Keratinocyte (primary cell): Measurements from ENCODE around the gene SLC15A5. TPM values are rescaled to one million over a fixed set of nuclear protein-coding genes. Genes with fewer than 3 reads are reported as not detected.

Experiments used
- DNase-seq: peaks from one replicate; pipeline ENCODE4 v3.0.0-alpha.2; 2011; ENCODE audit warnings: low read depth, missing footprints, low spot score
- FAIRE-seq: peaks from 2 replicates; lab custom pipeline; 2011; peaks lifted over from hg19 to GRCh38; lab: Jason Lieb, UNC
- H2AFZ ChIP-seq: 2 replicates; pipeline ENCODE4 v1.6.0; 2012; ENCODE audit warnings: low read length, control low read depth, inconsistent platforms; ENCODE audit not compliant: control insufficient read depth
- H3K27ac ChIP-seq: 2 replicates; pipeline ENCODE4 v1.5.1; 2011; ENCODE audit warnings: low read length; ENCODE audit not compliant: control insufficient read depth, insufficient read depth
- H3K27me3 ChIP-seq: 3 replicates; pipeline ENCODE4 v1.6.0; 2011; ENCODE audit warnings: low read length; ENCODE audit not compliant: control insufficient read depth, insufficient read depth; ENCODE audit errors: extremely low read depth
- H3K36me3 ChIP-seq, 2 experiments: 2 replicates in 1 of 2; 3 replicates in 1 of 2; pipeline ENCODE4 v1.5.1; 2011; ENCODE audit warnings: low read length in 2 of 2, mild to moderate bottlenecking in 1 of 2; ENCODE audit not compliant: control insufficient read depth in 2 of 2, insufficient read depth in 2 of 2; ENCODE audit errors: extremely low read depth in 1 of 2
- H3K4me1 ChIP-seq: 3 replicates; pipeline ENCODE4 v1.5.1; 2011; ENCODE audit warnings: low read length; ENCODE audit not compliant: control insufficient read depth, insufficient read depth; ENCODE audit errors: extremely low read depth
- H3K4me2 ChIP-seq: 3 replicates; pipeline ENCODE4 v1.6.0; 2011; ENCODE audit warnings: low read depth, low read length; ENCODE audit not compliant: control insufficient read depth, insufficient read depth; ENCODE audit errors: extremely low read depth
- H3K4me3 ChIP-seq, 3 experiments: fragments of 200-600 bp in 1 of 3; sonication (generic) in 1 of 3; 2 replicates in 2 of 3; 3 replicates in 1 of 3; pipeline ENCODE4 v1.5.1; 2011 to 2016; ENCODE audit warnings: low read length in 3 of 3, mild to moderate bottlenecking in 3 of 3, control low read depth in 2 of 3, inconsistent platforms in 1 of 3, low read depth in 1 of 3, mixed read lengths in 1 of 3, mixed run types in 1 of 3, moderate library complexity in 1 of 3; ENCODE audit not compliant: control insufficient read depth in 2 of 3, insufficient read depth in 2 of 3; ENCODE audit errors: extremely low read depth in 1 of 3
- H3K79me2 ChIP-seq: 2 replicates; pipeline ENCODE4 v1.6.0; 2012; ENCODE audit warnings: low read length; ENCODE audit not compliant: control insufficient read depth, insufficient read depth
- H3K9ac ChIP-seq: 3 replicates; pipeline ENCODE4 v1.6.0; 2011; ENCODE audit warnings: low read length; ENCODE audit not compliant: control insufficient read depth, insufficient read depth; ENCODE audit errors: extremely low read depth
- H3K9me1 ChIP-seq: 3 replicates; pipeline ENCODE4 v1.6.0; 2011; ENCODE audit warnings: low read length; ENCODE audit not compliant: control insufficient read depth, insufficient read depth; ENCODE audit errors: extremely low read depth
- H3K9me3 ChIP-seq: 2 replicates; pipeline ENCODE4 v1.5.1; 2012; ENCODE audit warnings: low read depth, low read length; ENCODE audit not compliant: control insufficient read depth
- H4K20me1 ChIP-seq: 3 replicates; pipeline ENCODE4 v1.6.0; 2011; ENCODE audit warnings: low read length; ENCODE audit not compliant: control insufficient read depth, insufficient read depth; ENCODE audit errors: extremely low read depth
- CTCF ChIP-seq, 3 experiments: IDR thresholded peaks in 1 of 3; conservative IDR thresholded peaks in 1 of 3; optimal IDR thresholded peaks in 1 of 3; 2 replicates in 2 of 3; 3 replicates in 1 of 3; pipeline versions ENCODE3 to v1.5.1; 2011; ENCODE audit warnings: low read length in 3 of 3, mild to moderate bottlenecking in 3 of 3, moderate library complexity in 2 of 3, control low read depth in 1 of 3, inconsistent platforms in 1 of 3; ENCODE audit not compliant: insufficient read depth in 2 of 3; ENCODE audit errors: extremely low read depth in 1 of 3
- EZH2 ChIP-seq: IDR thresholded peaks from one replicate; pipeline ENCODE4 v1.6.1; 2012; ENCODE audit warnings: inconsistent platforms, mild to moderate bottlenecking, low read length, moderate library complexity
- dilution Hi-C: fragments of 300-500 bp; cut with MboI; formaldehyde crosslinking; loops from one replicate; pipeline ENCODE4 v1.7.0; 2020; ENCODE audit warnings: low sequenced_read_pairs; ENCODE audit not compliant: extremely low pct_ligation_motif_present
- polyA plus RNA-seq, 5 experiments: library from polyadenylated mRNA; depleted of rRNA in 3 of 5; stranded (reverse) in 3 of 5; stranded (forward) in 1 of 5; unstranded in 1 of 5; fragments of >200 nt; gene quantifications; 1 replicate in 1 of 5; 2 replicates in 3 of 5; 3 replicates in 1 of 5; pipeline versions ENCODE4 v1.2.1 to v1.2.3, GENCODE V29; 2011 to 2012; ENCODE audit warnings: missing spikeins in 2 of 5, low read depth in 1 of 5, low replicate concordance in 1 of 5

SLC15A5 gene
- polyA plus RNA-seq, 1 donor (not counting 4 experiments of a cell fraction or from before 2014, with no cell fraction given) = not detected

DNA sequence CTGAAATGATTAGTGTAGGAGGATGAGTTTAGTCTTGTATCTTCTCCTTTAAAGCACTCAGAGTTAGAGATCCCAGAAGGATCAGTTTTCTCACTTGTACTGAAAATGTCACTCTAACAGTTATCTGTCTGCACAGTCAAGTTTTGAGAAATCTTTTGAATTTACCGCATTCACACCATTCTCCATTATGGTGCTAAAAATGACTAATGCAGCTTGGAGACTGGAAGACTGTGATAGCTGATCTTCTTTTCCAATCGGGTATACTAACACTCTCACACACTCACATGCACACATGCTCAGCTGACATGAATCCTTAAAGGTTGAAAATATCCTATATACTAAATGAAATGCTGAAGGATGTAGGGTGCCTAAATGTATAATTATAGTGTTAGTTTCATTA lies 65.8 kb downstream of the SLC15A5 start:
- Histone ChIP-seq H3K9me1 (no peaks in the 10 kb centered on the region), H3K4me3 (no peak overlapping the region), H3K27me3 (no peaks in the 10 kb centered on the region), H3K27ac (no peak overlapping the region), H3K4me1 (no peaks in the 10 kb centered on the region), H3K4me2 (no peak overlapping the region), H3K79me2 (no peaks in the 10 kb centered on the region), H3K36me3 (no peaks in the 10 kb centered on the region), H4K20me1 (no peaks in the 10 kb centered on the region), H3K9ac (no peak overlapping the region), H2AFZ (no peak overlapping the region), H3K9me3 (no peaks in the 10 kb centered on the region)
- FAIRE-seq (no peak), DNase-seq (no peak)
- dilution Hi-C loops = no loop called here
- TF ChIP-seq CTCF (optimal IDR thresholded peaks at IDR 0.05 in 1 of 3, IDR thresholded peaks at IDR 0.05 in 1 of 3, conservative IDR thresholded peaks at IDR 0.05 in 1 of 3; ENCODE audit: extremely low read depth in 1 of 3, insufficient read depth in 2 of 3, low read length in 3 of 3) = no peak
- no peak for TF ChIP-seq EZH2

- no peaks in the 10 kb centered on the region for H3K4me1 ChIP-seq
- no peak overlapping the region for H3K27ac ChIP-seq
- dilution Hi-C loops = no loop called here
- no peaks in the 10 kb centered on the region for H3K36me3 ChIP-seq
- no peaks in the 10 kb centered on the region for H4K20me1 ChIP-seq
- no peaks in the 10 kb centered on the region for H3K27me3 ChIP-seq
- H3K9me1 ChIP-seq = no peaks in the 10 kb centered on the region
- H3K9me3 ChIP-seq = no peaks in the 10 kb centered on the region
- DNase-seq (no peak), FAIRE-seq (no peak)
- H3K4me3 ChIP-seq = no peak overlapping the region
- TF ChIP-seq EZH2 (no peak), CTCF (optimal IDR thresholded peaks at IDR 0.05 in 1 of 3, IDR thresholded peaks at IDR 0.05 in 1 of 3, conservative IDR thresholded peaks at IDR 0.05 in 1 of 3; ENCODE audit: extremely low read depth in 1 of 3, insufficient read depth in 2 of 3, low read length in 3 of 3) (no peak)
- no peaks in the 10 kb centered on the region for H3K79me2 ChIP-seq
- no peak overlapping the region for H3K9ac ChIP-seq
- no peak overlapping the region for H2AFZ ChIP-seq
- no peak overlapping the region for H3K4me2 ChIP-seq
These were observed 78.6 kb downstream of the SLC15A5 start for GRCh38 chr12:16198884-16199283.
